Transverse colon (tissue), 4 donors: ENCODE results near the gene ZNF521. TPM values are rescaled to one million over a fixed set of nuclear protein-coding genes. Genes with fewer than 3 reads are reported as not detected.

Experiments used
- DNase-seq: peaks from one replicate; pipeline ENCODE4 v3.0.0-alpha.2; 2019
- H3K27ac ChIP-seq, 4 donors: fragments of 200-600 bp; sonication (generic); 2 replicates each; pipeline ENCODE4 v1.5.1; 2016 to 2018; ENCODE audit warnings: inconsistent platforms in 4 of 4
- H3K27me3 ChIP-seq: fragments of 200-600 bp; sonication (generic); 2 replicates; pipeline ENCODE4 v1.5.1; 2017; ENCODE audit warnings: inconsistent platforms
- H3K36me3 ChIP-seq, 4 donors: fragments of 200-600 bp; sonication (generic); 2 replicates each; pipeline ENCODE4 v1.5.1; 2017 to 2019; ENCODE audit warnings: inconsistent platforms in 4 of 4
- H3K4me1 ChIP-seq, 4 donors: fragments of 200-600 bp; sonication (generic); 2 replicates each; pipeline ENCODE4 v1.5.1; 2017 to 2020; ENCODE audit warnings: inconsistent platforms in 4 of 4
- H3K4me3 ChIP-seq, 4 donors: fragments of 200-600 bp; sonication (generic); 1 replicate in 1 of 4; 2 replicates in 3 of 4; pipeline versions ENCODE4 v1.5.1 to v1.6.1; 2017 to 2019; ENCODE audit warnings: inconsistent platforms in 4 of 4
- H3K9me3 ChIP-seq, 2 donors: fragments of 200-600 bp; sonication (generic); 2 replicates each; pipeline ENCODE4 v1.5.1; 2017 to 2019; ENCODE audit warnings: inconsistent platforms in 2 of 2
- CTCF ChIP-seq, 5 experiments: fragments of 200-600 bp in 3 of 5; fragments of 450-650 bp in 2 of 5; sonication (generic) in 3 of 5; IDR thresholded peaks; 1 replicate in 2 of 5; 2 replicates in 3 of 5; pipeline ENCODE4 v1.5.1; 2016 to 2017; ENCODE audit warnings: antibody characterized with exemption in 5 of 5, inconsistent platforms in 3 of 5, mild to moderate bottlenecking in 2 of 5, moderate library complexity in 1 of 5
- EP300 ChIP-seq: sonication (generic); formaldehyde crosslinking; IDR thresholded peaks from one replicate; pipeline ENCODE4 v1.6.1; 2017; ENCODE audit warnings: antibody characterized with exemption, low read depth
- POLR2A ChIP-seq: fragments of 450-650 bp; IDR thresholded peaks from one replicate; pipeline ENCODE4 v1.6.1; 2016; ENCODE audit warnings: antibody characterized with exemption, mild to moderate bottlenecking, moderate library complexity
- POLR2AphosphoS5 ChIP-seq, 3 donors: sonication (generic); formaldehyde crosslinking; IDR thresholded peaks; one replicate each; pipeline ENCODE4 v1.6.1; 2016; ENCODE audit warnings: antibody characterized with exemption in 3 of 3
- WGBS, 2 donors: methylation state at CpG; one replicate each; pipeline ENCODE4 v1.1.5; 2018; ENCODE audit warnings: low coverage in 1 of 2; 5-methylcytosine and 5-hydroxymethylcytosine counted together
- in situ Hi-C, 4 donors: fragments of 200-750 bp; cut with MboI; loops; one replicate each; pipeline versions ENCODE4 v1.15.0 to v1.15.1; 2017; ENCODE audit warnings: low sequenced_read_pairs in 3 of 4, low pct_ligation_motif_present in 1 of 4, low pct_unique_long_range_greater_than_20kb in 1 of 4
- intact Hi-C: fragments of 100-400 bp; cut with DNase I; formaldehyde crosslinking; loops from one replicate; pipeline ENCODE4 v1.15.1; 2023; ENCODE audit warnings: low total_unique reads
- total RNA-seq, 4 donors: library from RNA; depleted of rRNA; stranded (reverse); fragments of >200 nt; gene quantifications; one replicate each; pipeline ENCODE4 v1.1.0, GENCODE V29; 2016

ZNF521 gene
- total RNA-seq, 4 donors from 2014 or later = 6.4 to 29.5 (median 9.0) TPM

DNA sequence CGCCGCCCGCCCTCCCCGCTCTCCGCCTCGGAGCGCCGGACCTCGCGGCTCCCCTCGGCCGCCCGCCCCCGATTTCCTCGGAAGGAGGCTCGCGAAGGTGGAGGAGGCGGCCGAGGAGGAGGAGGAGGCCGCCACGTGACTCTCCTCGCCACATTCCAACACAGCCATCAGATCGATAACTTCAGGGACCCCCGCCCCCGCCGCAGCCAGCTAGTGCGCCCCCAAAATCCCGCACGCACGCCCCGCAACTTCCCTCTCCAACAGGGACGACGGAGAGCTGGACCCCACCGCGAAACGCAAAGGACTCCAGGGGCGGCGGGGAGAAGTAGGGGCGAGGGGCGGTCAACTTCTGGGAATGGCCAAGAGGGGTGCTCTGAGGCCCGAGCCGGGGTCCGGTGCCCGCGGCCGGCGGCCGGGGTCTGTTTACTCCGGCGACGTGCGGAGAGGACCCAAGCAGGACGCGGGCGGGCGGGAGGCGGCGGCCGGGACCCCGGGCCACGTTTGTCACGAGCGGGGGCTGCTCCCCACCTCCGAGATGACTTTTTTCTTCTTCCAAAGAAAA, 2.0 kb downstream of the ZNF521 start:
- no peak for DNase-seq
- peaks cover 0 to 23% (median 12%) of the 10 kb centered on the region in 4 donors for H3K4me1 ChIP-seq
- H3K27me3 ChIP-seq = peaks cover 92% of the 10 kb centered on the region
- intact Hi-C loops = loop anchor here (5.0 to 10.0 kb wide), 2 partner anchors 155 to 953 kb away; partner anchors contain the start of gene OSBPL1A
- no peak for TF ChIP-seq POLR2AphosphoS5 (IDR thresholded peaks at IDR 0.05)
- no peak for TF ChIP-seq POLR2A
- no peak for TF ChIP-seq CTCF (IDR thresholded peaks at IDR 0.05)
- TF ChIP-seq EP300 = no peak
- no peaks in the 10 kb centered on the region for H3K36me3 ChIP-seq
- peak overlapping the region; percentile 74 to 87 (median 86) for H3K27ac ChIP-seq
- 3 to 5% methylated on average over 5 to 44 of the region's 64 CpGs for WGBS, 2 donors
- no peaks in the 10 kb centered on the region for H3K9me3 ChIP-seq
- in situ Hi-C loops = loop anchor here in 1 of 4 donors (25.0 kb wide), 1 partner anchor 88 kb away; no protein-coding TSS in a partner anchor
- peak overlapping the region; percentile 47 to 85 (median 64) for H3K4me3 ChIP-seq

GRCh38 chr18:25349131-25349925, 2.6 kb downstream of the ZNF521 start:
- 13 to 36% methylated on average over 8 to 49 of the region's 78 CpGs for WGBS, 2 donors
- H3K27me3 ChIP-seq = peaks cover 90% of the 10 kb centered on the region

DNA sequence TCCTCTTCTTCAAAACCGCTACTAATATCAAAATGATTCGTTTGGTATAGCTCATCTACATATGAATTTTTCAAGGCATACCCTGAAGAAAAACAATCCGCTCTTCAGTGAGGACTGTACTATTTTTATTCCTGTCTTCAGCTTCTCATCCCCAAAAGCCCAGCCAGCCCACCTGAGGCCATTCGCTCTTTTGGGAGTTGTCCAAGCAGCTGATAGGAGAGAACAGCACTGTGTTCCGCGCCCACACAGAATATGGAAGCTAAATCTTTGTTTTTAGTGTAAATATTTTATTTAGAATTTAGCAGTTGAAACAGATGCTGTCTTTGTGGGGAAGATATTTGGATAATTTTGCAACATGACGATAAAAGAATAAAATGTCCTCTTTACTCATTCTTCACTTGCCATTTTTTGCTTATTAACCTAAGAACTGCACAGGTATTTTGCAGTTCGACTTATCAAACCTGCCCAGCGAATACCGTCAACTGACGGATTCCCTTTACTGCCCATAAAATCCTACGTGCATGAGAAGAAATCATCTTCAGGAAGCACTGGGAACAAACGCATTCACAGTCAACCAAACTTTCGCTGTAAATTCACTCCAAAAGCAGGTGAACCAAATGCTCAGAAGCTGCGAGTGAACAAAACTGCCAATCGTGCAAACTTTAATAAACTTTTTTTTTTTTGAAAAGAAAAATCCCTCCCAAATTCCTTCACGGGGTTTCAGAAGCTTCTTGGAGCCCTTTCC, 3.4 kb downstream of the ZNF521 start:
- intact Hi-C loops (no loop called here), in situ Hi-C loops (no loop called here)
- Histone ChIP-seq H3K27ac (peak overlapping the region; percentile 74 to 87 (median 86)), H3K9me3 (no peaks in the 10 kb centered on the region), H3K4me1 (peaks cover 0 to 23% (median 12%) of the 10 kb centered on the region in 4 donors), H3K4me3 (peak overlapping the region in 3 of 4 donors; percentile 59 to 85 (median 70)), H3K27me3 (peaks cover 90% of the 10 kb centered on the region), H3K36me3 (no peaks in the 10 kb centered on the region)
- no peak for TF ChIP-seq EP300
- TF ChIP-seq POLR2A = no peak
- TF ChIP-seq CTCF (IDR thresholded peaks at IDR 0.05) = no peak
- TF ChIP-seq POLR2AphosphoS5 (IDR thresholded peaks at IDR 0.05) = no peak
- 48 to 51% methylated on average over 16 to 17 of the region's 17 CpGs for WGBS, 2 donors
- DNase-seq = no peak

More at GRCh38 chr18:25349131-25349925, 2.6 kb downstream of the ZNF521 start:
- Histone ChIP-seq H3K4me3 (peak overlapping the region in 3 of 4 donors; percentile 59 to 85 (median 70)), H3K36me3 (no peaks in the 10 kb centered on the region), H3K4me1 (peaks cover 0 to 23% (median 12%) of the 10 kb centered on the region in 4 donors), H3K9me3 (no peaks in the 10 kb centered on the region), H3K27ac (peak overlapping the region; percentile 74 to 87 (median 86))
- intact Hi-C loops (no loop called here), in situ Hi-C loops (no loop called here)
- peak; percentile 10 for DNase-seq
- TF ChIP-seq CTCF (IDR thresholded peaks at IDR 0.05) (no peak), EP300 (no peak), POLR2AphosphoS5 (IDR thresholded peaks at IDR 0.05) (no peak), POLR2A (no peak)

GRCh38 chr18:25346561-25346960, 5.4 kb downstream of the ZNF521 start:
- H3K4me1 ChIP-seq = peaks cover 0 to 22% (median 12%) of the 10 kb centered on the region in 4 donors
- intact Hi-C loops (no loop called here), in situ Hi-C loops (no loop called here)
- 50 to 62% methylated on average over 1 of the region's 1 CpG for WGBS, 2 donors
- peaks cover 80% of the 10 kb centered on the region for H3K27me3 ChIP-seq
- H3K4me3 ChIP-seq = no peak overlapping the region
- H3K27ac ChIP-seq = no peak overlapping the region
- TF ChIP-seq CTCF (IDR thresholded peaks at IDR 0.05) (no peak), POLR2A (no peak)
- H3K36me3 ChIP-seq = no peaks in the 10 kb centered on the region
- H3K9me3 ChIP-seq = no peaks in the 10 kb centered on the region
- no peak for DNase-seq
